Measurements from ENCODE around the gene ORAI3.

The ORAI3 gene

GRCh38 chr16:30948667-30949649, at the start of gene ORAI3:
Gene ORAI3 (plus strand): TSS chr16:30949068. CDS start chr16:30949290, 222 bp downstream.
- peaks cover 32 to 48% (median 42%) of the 10 kb centered on the region in 10 experiments for H3K4me1 ChIP-seq
- TF ChIP-seq Cebpa-rat (IDR thresholded peaks at IDR 0.05), result no peak
- H3K4me3 ChIP-seq, result peak within 1 kb of the TSS; percentile 86 to 99 (median 92)
- H3K4me2 ChIP-seq, result peak within 1 kb of the TSS; percentile 78 to 99 (median 98)
- H3K9me3 ChIP-seq (replicated peaks in 1 of 11), result no peaks in the 10 kb centered on the region
- peaks cover 13 to 63% (median 40%) of the 10 kb centered on the region in 11 experiments; a peak in 19 of 22 replicates for H4K20me1 ChIP-seq
- H3K9ac ChIP-seq, result peak within 1 kb of the TSS; percentile 93 to 98 (median 96)
- no peaks in the 10 kb centered on the region for H3K27me3 ChIP-seq
- H3K27ac ChIP-seq, result peak within 1 kb of the TSS; percentile 89 to 98 (median 95)
- H3K36me3 ChIP-seq, result peaks cover 35 to 67% (median 48%) of the 10 kb centered on the region in 11 experiments

GRCh38 chr16:30899794-30900193, 49.1 kb upstream of the ORAI3 start:
- Histone ChIP-seq H3K4me1 (peaks cover 51 to 68% (median 62%) of the 10 kb centered on the region in 10 experiments), H3K4me2 (no peak overlapping the region), H3K36me3 (no peaks in the 10 kb centered on the region), H3K4me3 (no peak overlapping the region), H4K20me1 (no peaks in the 10 kb centered on the region), H3K9ac (no peak overlapping the region), H3K9me3 (replicated peaks in 1 of 11) (peaks cover 0 to 11% (median 9%) of the 10 kb centered on the region in 11 experiments; a peak in 17 of 22 replicates), H3K27ac (no peak overlapping the region), H3K27me3 (no peaks in the 10 kb centered on the region)
- no peak for TF ChIP-seq Cebpa-rat (IDR thresholded peaks at IDR 0.05)

GRCh38 chr16:30900588-30900987, 48.3 kb upstream of the ORAI3 start:
- peak overlapping the region in 1 of 11 experiments; percentile 98; a peak in 1 of 22 replicates for H3K4me2 ChIP-seq
- H3K9ac ChIP-seq, result no peak overlapping the region
- no peak overlapping the region for H3K27ac ChIP-seq
- H3K4me3 ChIP-seq, result no peak overlapping the region
- peaks cover 56 to 67% (median 62%) of the 10 kb centered on the region in 10 experiments for H3K4me1 ChIP-seq
- H3K9me3 ChIP-seq (replicated peaks in 1 of 11), result peaks cover 0 to 14% (median 10%) of the 10 kb centered on the region in 11 experiments; a peak in 17 of 22 replicates
- H4K20me1 ChIP-seq, result no peaks in the 10 kb centered on the region
- no peak for TF ChIP-seq Cebpa-rat (IDR thresholded peaks at IDR 0.05)
- no peaks in the 10 kb centered on the region for H3K36me3 ChIP-seq
- H3K27me3 ChIP-seq, result no peaks in the 10 kb centered on the region

GRCh38 chr16:30901201-30902028, 47.5 kb upstream of the ORAI3 start:
- peak overlapping the region; percentile 89 to 99 (median 97) for H3K9ac ChIP-seq
- H3K27me3 ChIP-seq, result no peaks in the 10 kb centered on the region
- TF ChIP-seq Cebpa-rat (IDR thresholded peaks at IDR 0.05), result no peak
- peak overlapping the region; percentile 82 to 98 (median 98) for H3K4me2 ChIP-seq
- H3K36me3 ChIP-seq, result no peaks in the 10 kb centered on the region
- peaks cover 0 to 14% (median 10%) of the 10 kb centered on the region in 11 experiments; a peak in 17 of 22 replicates for H3K9me3 ChIP-seq (replicated peaks in 1 of 11)
- H3K4me1 ChIP-seq, result peaks cover 48 to 61% (median 56%) of the 10 kb centered on the region in 10 experiments
- peak overlapping the region; percentile 91 to 100 (median 97) for H3K27ac ChIP-seq
- H4K20me1 ChIP-seq, result no peaks in the 10 kb centered on the region
- peak overlapping the region; percentile 53 to 84 (median 70) for H3K4me3 ChIP-seq

DNA sequence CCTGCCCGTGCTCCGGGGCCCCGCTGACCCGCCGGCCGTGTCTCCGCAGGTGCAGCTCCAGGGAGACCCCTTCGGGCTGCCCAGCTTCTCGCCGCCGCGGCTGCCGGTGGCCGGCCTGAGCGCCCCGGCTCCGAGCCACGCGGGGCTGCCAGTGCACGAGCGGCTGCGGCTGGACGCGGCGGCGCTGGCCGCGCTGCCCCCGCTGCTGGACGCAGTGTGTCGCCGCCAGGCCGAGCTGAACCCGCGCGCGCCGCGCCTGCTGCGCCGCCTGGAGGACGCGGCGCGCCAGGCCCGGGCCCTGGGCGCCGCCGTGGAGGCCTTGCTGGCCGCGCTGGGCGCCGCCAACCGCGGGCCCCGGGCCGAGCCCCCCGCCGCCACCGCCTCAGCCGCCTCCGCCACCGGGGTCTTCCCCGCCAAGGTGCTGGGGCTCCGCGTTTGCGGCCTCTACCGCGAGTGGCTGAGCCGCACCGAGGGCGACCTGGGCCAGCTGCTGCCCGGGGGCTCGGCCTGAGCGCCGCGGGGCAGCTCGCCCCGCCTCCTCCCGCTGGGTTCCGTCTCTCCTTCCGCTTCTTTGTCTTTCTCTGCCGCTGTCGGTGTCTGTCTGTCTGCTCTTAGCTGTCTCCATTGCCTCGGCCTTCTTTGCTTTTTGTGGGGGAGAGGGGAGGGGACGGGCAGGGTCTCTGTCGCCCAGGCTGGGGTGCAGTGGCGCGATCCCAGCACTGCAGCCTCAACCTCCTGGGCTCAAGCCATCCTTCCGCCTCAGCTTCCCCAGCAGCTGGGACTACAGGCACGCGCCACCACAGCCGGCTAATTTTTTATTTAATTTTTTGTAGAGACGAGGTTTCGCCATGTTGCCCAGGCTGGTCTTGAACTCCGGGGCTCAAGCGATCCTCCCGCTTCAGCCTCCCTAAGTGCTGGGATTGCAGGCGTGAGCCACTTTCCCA, 46.6 kb upstream of the ORAI3 start:
- Histone ChIP-seq H3K4me2 (peak overlapping the region; percentile 82 to 98 (median 98)), H3K27me3 (no peaks in the 10 kb centered on the region), H3K9me3 (replicated peaks in 1 of 11) (peaks cover 0 to 14% (median 10%) of the 10 kb centered on the region in 11 experiments; a peak in 17 of 22 replicates), H4K20me1 (no peaks in the 10 kb centered on the region), H3K4me3 (peak overlapping the region; percentile 53 to 84 (median 70)), H3K36me3 (no peaks in the 10 kb centered on the region), H3K9ac (peak overlapping the region; percentile 89 to 99 (median 97)), H3K4me1 (peaks cover 43 to 55% (median 50%) of the 10 kb centered on the region in 10 experiments), H3K27ac (peak overlapping the region; percentile 91 to 100 (median 97))
- TF ChIP-seq Cebpa-rat (IDR thresholded peaks at IDR 0.05), result no peak

DNA sequence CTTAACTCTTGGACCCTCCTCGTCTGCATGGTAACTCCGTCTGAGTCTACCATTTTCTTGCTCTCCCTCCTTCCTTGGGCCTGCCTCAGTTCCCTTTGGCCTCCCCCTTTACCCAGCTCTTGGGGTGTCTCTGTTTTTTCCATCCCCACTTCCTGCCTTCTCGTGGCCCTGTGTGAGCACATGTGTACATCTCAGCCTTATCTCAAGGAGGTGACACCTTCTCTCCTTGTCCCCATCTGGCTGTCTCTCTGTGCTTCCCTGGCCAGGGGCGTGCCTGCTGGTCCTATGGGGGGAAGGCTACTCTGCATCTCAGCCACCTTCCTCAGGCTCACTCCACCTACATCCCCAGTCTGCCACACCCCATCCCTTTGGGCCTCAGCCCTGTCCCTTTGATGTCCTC, 45.9 kb upstream of the ORAI3 start:
- Histone ChIP-seq H3K9ac (peak overlapping the region in 10 of 11 experiments; percentile 89 to 99 (median 98); a peak in 20 of 22 replicates), H4K20me1 (no peaks in the 10 kb centered on the region), H3K9me3 (replicated peaks in 1 of 11) (peaks cover 0 to 14% (median 10%) of the 10 kb centered on the region in 11 experiments; a peak in 17 of 22 replicates), H3K27ac (peak overlapping the region; percentile 91 to 100 (median 97)), H3K4me2 (peak overlapping the region; percentile 82 to 98 (median 98)), H3K27me3 (no peaks in the 10 kb centered on the region), H3K36me3 (no peaks in the 10 kb centered on the region), H3K4me1 (peaks cover 43 to 55% (median 50%) of the 10 kb centered on the region in 10 experiments), H3K4me3 (peak overlapping the region; percentile 53 to 84 (median 70); a peak in 17 of 20 replicates)
- TF ChIP-seq Cebpa-rat (IDR thresholded peaks at IDR 0.05), result no peak

- peaks cover 0 to 14% (median 10%) of the 10 kb centered on the region in 11 experiments; a peak in 17 of 22 replicates for H3K9me3 ChIP-seq (replicated peaks in 1 of 11)
- no peaks in the 10 kb centered on the region for H4K20me1 ChIP-seq
- H3K9ac ChIP-seq, result peak overlapping the region; percentile 61 to 99 (median 97); a peak in 21 of 22 replicates
- H3K4me1 ChIP-seq, result peaks cover 45 to 57% (median 51%) of the 10 kb centered on the region in 10 experiments
- no peak; a peak in 1 of 22 replicates for TF ChIP-seq Cebpa-rat (IDR thresholded peaks at IDR 0.05)
- no peaks in the 10 kb centered on the region for H3K36me3 ChIP-seq
- peak overlapping the region; percentile 82 to 98 (median 98) for H3K4me2 ChIP-seq
- H3K4me3 ChIP-seq, result peak overlapping the region in 7 of 10 experiments; percentile 1 to 71 (median 32); a peak in 5 of 20 replicates
- H3K27me3 ChIP-seq, result no peaks in the 10 kb centered on the region
- peak overlapping the region; percentile 91 to 100 (median 97) for H3K27ac ChIP-seq
Measured at GRCh38 chr16:30903596-30903995, 45.3 kb upstream of the ORAI3 start.

Measured in BLaER1 treated with 17β-estradiol and CSF1 and Interleukin-3, amounts not matched to agents 10 nM and 100 nM (cell line).